T-helper 17 cell (primary cell): ENCODE results near the gene DRC3. TPM values are rescaled to one million over a fixed set of nuclear protein-coding genes. Genes with fewer than 3 reads are reported as not detected.
A peak's percentile ranks its signal among the peaks of the same experiment; 100 is the strongest.
"Not testable (repeated sequence)": the region's sequence is repeated elsewhere in the genome, so short reads cannot be mapped to it uniquely, and the experiment has no call there.

ENCODE experiments used
- ATAC-seq: fragments of 150-1000 bp; cut with Tn5 transposase; 2 replicates; pipeline ENCODE4 v1.10.0; 2021; ENCODE audit warnings: mild to moderate bottlenecking, moderate library complexity
- DNase-seq, 3 donors: peaks; one replicate each; pipeline versions ENCODE4 v3.0.0 to v3.0.0-alpha.2; 2020 to 2021
- H3K9me3 ChIP-seq: one replicate; pipeline ENCODE4 v1.7.0; 2013; ENCODE audit warnings: low read length, mild to moderate bottlenecking; ENCODE audit not compliant: control insufficient read depth, poor library complexity, severe bottlenecking
- H3K27ac Mint-ChIP-seq: one replicate; pipeline ENCODE4 v1.8.0; 2022; ENCODE audit warnings: mild to moderate bottlenecking, moderate library complexity, mixed read lengths
- H3K27me3 Mint-ChIP-seq: one replicate; pipeline ENCODE4 v1.8.0; 2022; ENCODE audit warnings: mixed read lengths
- H3K36me3 Mint-ChIP-seq: one replicate; pipeline ENCODE4 v1.8.0; 2022; ENCODE audit warnings: low read depth, mixed read lengths
- H3K4me1 Mint-ChIP-seq: one replicate; pipeline ENCODE4 v1.8.0; 2022; ENCODE audit warnings: mild to moderate bottlenecking, mixed read lengths
- H3K4me3 Mint-ChIP-seq: one replicate; pipeline ENCODE4 v1.8.0; 2022; ENCODE audit warnings: mild to moderate bottlenecking, moderate library complexity, mixed read lengths
- total RNA-seq, 4 donors: library from RNA in 2 of 4; stranded (reverse) in 2 of 4; gene quantifications; one replicate each; pipeline ENCODE4 v1.2.3 and lab custom pipeline; 2022 to 2026

The DRC3 gene
- total RNA-seq, 2 donors from 2014 or later = not detected

DNA sequence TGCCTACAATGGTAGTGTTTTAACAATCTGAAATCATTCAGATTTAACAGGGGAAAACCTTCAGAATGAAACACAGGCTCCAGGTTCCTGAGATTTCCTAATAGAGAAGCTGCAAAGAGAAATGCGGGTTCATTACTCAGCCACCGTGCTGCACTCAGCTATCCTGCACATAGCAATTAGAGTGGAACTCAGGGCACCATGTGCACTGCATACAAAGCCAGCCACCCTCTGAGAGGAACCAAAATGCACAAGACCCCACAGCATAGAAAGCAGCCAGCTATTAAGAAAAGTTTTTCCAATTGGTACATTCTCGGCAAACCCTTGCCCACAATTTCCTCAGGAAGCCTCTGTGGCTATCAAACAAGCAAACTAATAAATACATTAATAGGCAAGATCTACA, 37.9 kb upstream of the DRC3 start:
- ATAC-seq = no peak
- H3K4me1 Mint-ChIP-seq = peaks cover 32% of the 10 kb centered on the region
- no peak overlapping the region for H3K27ac Mint-ChIP-seq

GRCh38 chr17:17935321-17936271, 37.1 kb upstream of the DRC3 start:
- peak; percentile 32 for ATAC-seq
- no peak for DNase-seq
- Mint-ChIP-seq H3K4me1 (peaks cover 32% of the 10 kb centered on the region), H3K4me3 (peak overlapping the region; percentile 33), H3K27ac (no peak overlapping the region), H3K36me3 (peaks cover 4% of the 10 kb centered on the region), H3K27me3 (no peaks in the 10 kb centered on the region)
- H3K9me3 ChIP-seq = no peaks in the 10 kb centered on the region

More for the DNA sequence above, 37.9 kb upstream of the DRC3 start:
- no peaks in the 10 kb centered on the region for H3K9me3 ChIP-seq
- peaks cover 4% of the 10 kb centered on the region for H3K36me3 Mint-ChIP-seq
- H3K4me3 Mint-ChIP-seq = no peak overlapping the region
- no peaks in the 10 kb centered on the region for H3K27me3 Mint-ChIP-seq
- DNase-seq = no peak

DNA sequence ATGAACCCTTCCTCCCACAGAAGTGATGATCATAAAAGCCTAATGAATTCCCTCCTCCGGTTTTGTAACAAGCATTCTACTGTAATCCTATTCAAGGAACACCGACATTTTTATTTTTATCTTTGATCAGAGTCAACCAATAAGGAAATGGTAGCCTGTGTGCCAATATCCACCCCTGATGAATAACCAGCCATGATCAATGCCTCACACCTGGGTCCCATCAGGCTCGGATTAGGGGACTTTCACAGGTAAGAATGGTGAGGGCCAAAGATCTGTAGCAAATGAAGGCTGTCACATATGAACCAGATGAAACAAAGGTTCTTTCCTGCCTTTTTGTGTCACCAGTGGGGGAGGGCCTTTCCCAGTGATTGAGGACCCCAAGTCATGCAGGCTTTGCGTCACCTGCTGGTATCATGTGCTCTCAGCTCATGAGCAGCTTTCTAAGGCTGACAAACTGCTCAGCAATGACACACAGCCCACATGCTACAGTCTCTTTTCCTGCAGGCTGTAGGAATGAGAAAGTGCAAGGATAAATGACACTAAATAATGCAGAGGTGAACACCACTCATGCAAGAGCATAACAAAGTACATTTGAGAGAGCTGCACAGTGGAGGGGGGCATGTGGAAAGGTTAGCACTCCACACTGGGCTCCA, 35.3 kb upstream of the DRC3 start:
- Mint-ChIP-seq H3K27ac (no peak overlapping the region), H3K27me3 (no peaks in the 10 kb centered on the region), H3K4me1 (peaks cover 23% of the 10 kb centered on the region), H3K36me3 (no peaks in the 10 kb centered on the region), H3K4me3 (no peak overlapping the region)
- H3K9me3 ChIP-seq = no peaks in the 10 kb centered on the region
- ATAC-seq = no peak
- no peak for DNase-seq

- no peaks in the 10 kb centered on the region for H3K36me3 Mint-ChIP-seq
- H3K9me3 ChIP-seq = no peaks in the 10 kb centered on the region
- no peak overlapping the region for H3K27ac Mint-ChIP-seq
- no peak for DNase-seq
- no peak overlapping the region for H3K4me3 Mint-ChIP-seq
- no peaks in the 10 kb centered on the region for H3K27me3 Mint-ChIP-seq
- peaks cover 25% of the 10 kb centered on the region for H3K4me1 Mint-ChIP-seq
- ATAC-seq = no peak
Observed at GRCh38 chr17:17937958-17938357, 34.7 kb upstream of the DRC3 start.

GRCh38 chr17:17938388-17939107, 34.1 kb upstream of the DRC3 start:
- Mint-ChIP-seq H3K4me3 (no peak overlapping the region), H3K4me1 (peaks cover 31% of the 10 kb centered on the region), H3K36me3 (no peaks in the 10 kb centered on the region), H3K27ac (no peak overlapping the region), H3K27me3 (no peaks in the 10 kb centered on the region)
- ATAC-seq (no peak), DNase-seq (no peak)
- H3K9me3 ChIP-seq = no peaks in the 10 kb centered on the region

- Mint-ChIP-seq H3K4me1 (peaks cover 32% of the 10 kb centered on the region), H3K27ac (peak overlapping the region; percentile 3)
- ATAC-seq, H3K4me3 Mint-ChIP-seq, H3K36me3 Mint-ChIP-seq, H3K9me3 ChIP-seq, H3K27me3 Mint-ChIP-seq, DNase-seq: not testable (repeated sequence)
Observed at GRCh38 chr17:17939941-17940340, 32.7 kb upstream of the DRC3 start.

- DNase-seq (no peak), ATAC-seq (no peak)
- H3K9me3 ChIP-seq = no peaks in the 10 kb centered on the region
- H3K4me3 Mint-ChIP-seq = no peak overlapping the region
- H3K27ac Mint-ChIP-seq = no peak overlapping the region
- H3K4me1 Mint-ChIP-seq = peaks cover 27% of the 10 kb centered on the region
- no peaks in the 10 kb centered on the region for H3K36me3 Mint-ChIP-seq
- no peaks in the 10 kb centered on the region for H3K27me3 Mint-ChIP-seq
Observed at GRCh38 chr17:17940441-17940911, 32.2 kb upstream of the DRC3 start.

DNA sequence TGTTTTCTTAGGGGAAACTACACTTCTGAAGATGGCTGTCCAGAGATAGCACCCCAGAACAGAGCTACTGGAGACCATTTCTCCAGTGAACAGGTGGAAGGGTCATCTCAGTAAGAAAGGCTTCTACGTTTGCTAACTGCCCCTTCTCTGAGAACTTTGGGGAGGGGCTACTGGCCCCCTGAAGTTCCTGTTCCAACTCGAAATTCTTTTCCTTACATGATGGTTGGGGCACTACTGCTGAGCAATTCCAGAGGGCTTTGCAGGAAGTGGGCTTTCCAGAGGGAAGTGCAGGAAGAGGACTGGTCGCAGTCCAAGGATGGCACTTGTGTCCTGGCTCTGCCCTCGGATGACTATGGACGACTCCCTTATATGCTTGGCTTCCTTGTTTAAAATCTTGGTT, 31.6 kb upstream of the DRC3 start:
- DNase-seq (no peak), ATAC-seq (no peak)
- H3K4me1 Mint-ChIP-seq = peaks cover 22% of the 10 kb centered on the region
- H3K27me3 Mint-ChIP-seq = no peaks in the 10 kb centered on the region
- H3K4me3 Mint-ChIP-seq = no peak overlapping the region
- H3K27ac Mint-ChIP-seq = no peak overlapping the region
- no peaks in the 10 kb centered on the region for H3K9me3 ChIP-seq
- no peaks in the 10 kb centered on the region for H3K36me3 Mint-ChIP-seq

DNA sequence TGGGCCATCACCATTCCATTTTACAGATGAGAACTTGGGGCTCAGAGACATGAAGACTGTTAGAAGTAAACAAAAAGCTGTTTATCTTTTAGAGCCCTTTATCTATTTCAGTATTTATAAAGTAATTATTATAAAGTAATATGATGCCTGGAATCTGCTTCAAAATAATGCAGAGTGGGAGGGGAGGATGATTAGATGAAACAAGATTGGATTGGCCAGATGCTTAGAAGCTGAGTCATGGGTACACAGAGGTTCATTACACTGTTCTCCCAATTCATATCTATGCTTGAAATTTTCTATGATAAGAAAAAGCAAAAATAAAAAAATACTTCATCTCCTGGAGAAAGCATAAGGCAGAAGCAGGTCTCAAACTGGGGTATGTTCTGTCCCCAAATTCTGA, 29.8 kb upstream of the DRC3 start:
- Mint-ChIP-seq H3K27ac (peak overlapping the region; percentile 24), H3K4me1 (peaks cover 21% of the 10 kb centered on the region), H3K27me3 (no peaks in the 10 kb centered on the region), H3K4me3 (no peak overlapping the region), H3K36me3 (no peaks in the 10 kb centered on the region)
- H3K9me3 ChIP-seq = no peaks in the 10 kb centered on the region
- DNase-seq (no peak), ATAC-seq (no peak)

DNA sequence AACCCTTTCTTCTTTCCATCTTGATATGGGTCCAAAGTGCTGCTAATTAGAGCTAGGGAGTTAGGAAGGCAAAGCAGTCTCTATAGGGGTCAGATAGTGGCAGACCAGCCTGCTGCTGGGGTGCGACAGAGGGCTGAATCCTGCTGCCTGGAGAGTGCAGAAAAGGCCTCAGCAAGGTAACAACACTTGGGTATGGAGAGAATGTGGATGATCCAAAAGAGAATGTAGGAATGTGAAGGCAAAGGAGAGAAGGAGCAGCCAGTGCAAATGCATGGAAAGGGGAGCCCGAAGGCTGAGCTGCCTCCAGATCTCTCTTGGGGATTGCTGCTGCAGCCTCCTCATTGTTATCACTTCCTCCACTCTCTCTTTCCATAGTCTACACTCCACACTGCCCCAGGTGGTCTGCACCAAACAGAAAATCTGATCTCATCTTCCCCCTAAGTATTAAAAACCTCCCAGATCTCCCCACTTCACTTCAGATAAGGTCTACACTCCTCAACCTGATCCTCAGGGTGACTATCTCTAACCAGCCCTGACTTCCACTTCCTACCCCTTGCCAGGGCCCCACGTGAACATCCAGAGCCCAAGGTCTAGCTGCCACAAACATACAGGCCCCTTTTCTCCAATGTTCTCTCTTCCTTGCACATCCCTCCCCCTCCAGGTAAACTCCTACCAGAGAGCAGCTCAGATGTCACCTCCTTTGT, 29.2 kb upstream of the DRC3 start:
- Mint-ChIP-seq H3K36me3 (no peaks in the 10 kb centered on the region), H3K4me3 (no peak overlapping the region), H3K4me1 (peaks cover 21% of the 10 kb centered on the region), H3K27me3 (no peaks in the 10 kb centered on the region), H3K27ac (peak overlapping the region; percentile 24)
- DNase-seq (no peak), ATAC-seq (no peak)
- no peaks in the 10 kb centered on the region for H3K9me3 ChIP-seq

DNA sequence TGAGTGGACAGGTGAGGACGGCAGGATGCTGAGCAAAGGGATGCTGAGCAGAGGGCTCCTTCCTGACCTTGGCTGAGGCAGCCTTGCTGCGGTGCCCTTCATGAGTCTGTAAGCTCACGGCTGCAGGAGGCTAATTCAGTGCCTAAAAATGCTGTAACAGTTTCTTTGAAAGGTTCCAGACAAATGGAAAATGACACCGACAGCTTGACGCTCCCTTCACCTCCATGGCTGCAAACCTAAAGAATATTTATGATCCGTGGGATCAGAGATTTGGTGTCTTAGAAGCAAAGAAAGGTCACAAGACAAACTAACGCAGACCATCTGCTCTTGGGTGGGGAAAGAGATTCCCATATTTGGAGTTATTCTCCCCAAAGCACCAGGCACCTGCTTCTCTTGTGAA, 28.4 kb upstream of the DRC3 start:
- Mint-ChIP-seq H3K27me3 (no peaks in the 10 kb centered on the region), H3K27ac (peak overlapping the region; percentile 24), H3K4me1 (peaks cover 22% of the 10 kb centered on the region), H3K36me3 (no peaks in the 10 kb centered on the region), H3K4me3 (no peak overlapping the region)
- H3K9me3 ChIP-seq = no peaks in the 10 kb centered on the region
- ATAC-seq (no peak), DNase-seq (no peak)

GRCh38 chr17:17944743-17945142, 27.9 kb upstream of the DRC3 start:
- no peaks in the 10 kb centered on the region for H3K9me3 ChIP-seq
- Mint-ChIP-seq H3K4me1 (peaks cover 25% of the 10 kb centered on the region), H3K4me3 (no peak overlapping the region), H3K36me3 (no peaks in the 10 kb centered on the region), H3K27me3 (no peaks in the 10 kb centered on the region), H3K27ac (no peak overlapping the region)
- ATAC-seq = no peak
- no peak for DNase-seq

DNA sequence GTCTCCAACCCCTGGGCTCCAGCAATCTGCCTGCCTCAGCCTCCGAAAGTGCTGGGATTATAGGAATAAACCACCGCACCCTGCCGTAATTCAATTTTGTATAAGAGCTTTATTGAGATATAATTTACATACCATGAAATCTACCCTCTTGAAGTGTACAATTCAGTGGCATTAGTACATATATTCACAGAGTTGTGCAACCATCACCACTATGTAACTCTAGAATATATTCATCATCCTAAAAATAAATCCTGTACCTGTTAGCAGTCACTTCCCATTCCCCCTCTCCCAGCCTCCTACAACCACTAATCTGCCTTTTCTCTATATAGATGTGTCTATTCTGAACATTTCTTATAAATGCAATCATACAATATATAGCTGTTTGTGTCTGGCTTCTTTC, 26.6 kb upstream of the DRC3 start:
- no peak overlapping the region for H3K4me3 Mint-ChIP-seq
- peak overlapping the region; percentile 39 for H3K27ac Mint-ChIP-seq
- no peaks in the 10 kb centered on the region for H3K36me3 Mint-ChIP-seq
- DNase-seq (no peak), ATAC-seq (no peak)
- no peaks in the 10 kb centered on the region for H3K9me3 ChIP-seq
- peaks cover 23% of the 10 kb centered on the region for H3K4me1 Mint-ChIP-seq
- H3K27me3 Mint-ChIP-seq = no peaks in the 10 kb centered on the region
